Measurements from ENCODE around the gene RHOT2. TPM values are rescaled to one million over a fixed set of nuclear protein-coding genes. Genes with fewer than 3 reads are reported as not detected.

The RHOT2 gene
- total and polyA plus RNA-seq, 2 of the 8 experiments (the other 6 are each of a cell fraction or from before 2014, with no cell fraction given) = 149 to 194 TPM

- TF ChIP-seq TBP (IDR thresholded peaks at IDR 0.05; ENCODE audit: low read depth, low read length) (peak; percentile 100), YY1 (IDR thresholded peaks at IDR 0.05; ENCODE audit: low read depth, low read length) (no peak), EGR1 (IDR thresholded peaks at IDR 0.05; ENCODE audit: borderline replicate concordance, low read depth, low read length) (peak; percentile 39; the same call in 1 of the 2 replicates), RXRA (IDR thresholded peaks at IDR 0.05; ENCODE audit: insufficient read depth, low read depth, low read length) (no peak), TAF7 (optimal IDR thresholded peaks at IDR 0.05; ENCODE audit: borderline replicate concordance, low read depth, low read length) (peak; percentile 61), CHD7 (IDR thresholded peaks at IDR 0.05; ENCODE audit: insufficient replicate concordance, low read length) (no peak), BACH1 (IDR thresholded peaks at IDR 0.05; ENCODE audit: low read length) (peak; percentile 60), POLR2A (IDR thresholded peaks at IDR 0.05; ENCODE audit: control extremely low read depth in 1 of 2, low read depth in 2 of 2, low read length in 2 of 2) (peak in 1 of 2 experiments; percentile 51; a peak in 2 of 3 replicates), EP300 (IDR thresholded peaks at IDR 0.05; ENCODE audit: borderline replicate concordance in 1 of 2, low read depth in 2 of 2, low read length in 2 of 2) (no peak), SIRT6 (IDR thresholded peaks at IDR 0.05; ENCODE audit: low read length) (no peak)
Measured at GRCh38 chr16:636206-637080, 31.5 kb upstream of the RHOT2 start, which contains the start of gene METTL26 (continued).

All from H1 (cell line).